Hepatocyte (in vitro differentiated cells): ENCODE measurements around the gene AAK1. TPM values are rescaled to one million over a fixed set of nuclear protein-coding genes. Genes with fewer than 3 reads are reported as not detected.
"Not testable (repeated sequence)": the region's sequence is repeated elsewhere in the genome, so short reads cannot be mapped to it uniquely, and the experiment has no call there.

Experiments used
- DNase-seq: peaks from one replicate; pipeline ENCODE4 v3.0.0-alpha.2; 2016; ENCODE audit warnings: low spot score
- H2AFZ ChIP-seq: fragments of 200-600 bp; sonication (generic); 2 replicates; pipeline ENCODE4 v1.6.0; 2016; ENCODE audit warnings: antibody characterized with exemption, mild to moderate bottlenecking
- H3K27ac ChIP-seq: fragments of 200-600 bp; sonication (generic); 2 replicates; pipeline ENCODE4 v1.5.1; 2016; ENCODE audit warnings: mild to moderate bottlenecking
- H3K27me3 ChIP-seq: fragments of 200-600 bp; sonication (generic); 2 replicates; pipeline ENCODE4 v1.6.1; 2016
- H3K36me3 ChIP-seq: fragments of 200-600 bp; sonication (generic); replicated peaks from 2 replicates; pipeline ENCODE4 v1.5.1; 2016; ENCODE audit warnings: low read depth; ENCODE audit not compliant: insufficient read depth
- H3K4me1 ChIP-seq: fragments of 200-600 bp; sonication (generic); 2 replicates; pipeline ENCODE4 v1.5.1; 2016; ENCODE audit warnings: mild to moderate bottlenecking, moderate library complexity; ENCODE audit not compliant: insufficient read depth
- H3K4me2 ChIP-seq: fragments of 200-600 bp; sonication (generic); 2 replicates; pipeline ENCODE4 v1.6.0; 2016
- H3K4me3 ChIP-seq: fragments of 200-600 bp; sonication (generic); 2 replicates; pipeline ENCODE4 v1.5.1; 2016; ENCODE audit warnings: mild to moderate bottlenecking
- H3K79me2 ChIP-seq: fragments of 200-600 bp; sonication (generic); 2 replicates; pipeline ENCODE4 v1.6.0; 2017; ENCODE audit warnings: mild to moderate bottlenecking
- H3K9me2 ChIP-seq: fragments of 200-600 bp; sonication (generic); replicated peaks from 2 replicates; pipeline ENCODE4 v1.6.0; 2017; ENCODE audit warnings: mild to moderate bottlenecking; ENCODE audit not compliant: insufficient read depth
- H3K9me3 ChIP-seq: fragments of 200-600 bp; sonication (generic); 2 replicates; pipeline ENCODE4 v1.5.1; 2016; ENCODE audit warnings: low read depth, mild to moderate bottlenecking
- H4K20me1 ChIP-seq: fragments of 200-600 bp; sonication (generic); 2 replicates; pipeline ENCODE4 v1.6.0; 2016; ENCODE audit warnings: mild to moderate bottlenecking; ENCODE audit not compliant: insufficient read depth, poor library complexity, severe bottlenecking
- EZH2 ChIP-seq: fragments of 200-600 bp; sonication (generic); IDR thresholded peaks from 2 replicates; pipeline ENCODE4 v1.6.1; 2016; ENCODE audit warnings: antibody characterized with exemption, mild to moderate bottlenecking, borderline replicate concordance
- EZH2phosphoT487 ChIP-seq: fragments of 200-600 bp; sonication (generic); IDR thresholded peaks from one replicate; pipeline ENCODE4 v1.6.1; 2018; ENCODE audit warnings: antibody characterized with exemption, mild to moderate bottlenecking, low read depth, moderate library complexity; ENCODE audit not compliant: unreplicated experiment, severe bottlenecking
- WGBS: methylation state at CpG from one replicate; pipeline ENCODE4 v1.1.6; 2016; ENCODE audit warnings: low lambda C conversion rate; ENCODE audit errors: missing lambda C conversion rate; 5-methylcytosine and 5-hydroxymethylcytosine counted together
- polyA plus RNA-seq: library from polyadenylated mRNA; unstranded; fragments of >200 nt; fragmentation: Nextera tagmentation; extraction: Ambion mirVana; gene quantifications from 2 replicates; pipeline ENCODE4 v1.2.1, GENCODE V29; 2016
- total RNA-seq: library from RNA; depleted of rRNA; stranded (reverse); fragments of >200 nt; gene quantifications from 2 replicates; pipeline ENCODE4 v1.2.3, GENCODE V29; 2014
- TF ChIP-seq, protein P1 (sequence below): fragments of 200-600 bp; sonication (generic); IDR thresholded peaks from 2 replicates; pipeline ENCODE4 v1.5.1; 2016; ENCODE audit warnings: antibody characterized with exemption, mild to moderate bottlenecking; ENCODE audit not compliant: poor library complexity

AAK1 gene
- total and polyA plus RNA-seq, 2 experiments from 2014 or later = 30.1 to 30.8 TPM

DNA sequence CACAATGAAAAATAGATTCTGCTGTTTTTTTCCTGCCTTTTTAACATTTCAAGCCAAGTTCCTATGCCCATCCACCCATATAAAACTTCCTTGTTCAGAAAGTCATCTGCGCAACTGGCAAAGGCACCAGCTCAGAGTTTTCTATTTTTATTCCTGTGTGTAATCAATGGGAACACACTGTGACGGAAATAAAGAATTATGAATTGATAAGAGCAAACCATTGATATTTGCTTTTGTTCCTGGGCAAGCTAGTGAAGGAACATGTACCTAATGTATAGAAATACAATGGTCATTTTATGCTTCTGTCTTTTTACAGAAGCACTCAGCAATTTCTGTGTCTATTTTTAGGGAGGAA lies 30.8 kb upstream of the AAK1 start:
- Histone ChIP-seq H3K27me3 (no peaks in the 10 kb centered on the region), H3K36me3 (no peaks in the 10 kb centered on the region), H3K9me2 (no peaks in the 10 kb centered on the region), H3K4me2 (peak overlapping the region; percentile 23), H3K9me3 (no peaks in the 10 kb centered on the region), H3K4me3 (no peak overlapping the region), H2AFZ (no peak overlapping the region), H4K20me1 (no peaks in the 10 kb centered on the region), H3K4me1 (peaks cover 7% of the 10 kb centered on the region), H3K27ac (peak overlapping the region; percentile 77), H3K79me2 (no peaks in the 10 kb centered on the region)
- WGBS = 84% methylated on average over 2 of the region's 2 CpGs
- no peak for DNase-seq
- no peak for TF ChIP-seq EZH2
- TF ChIP-seq EZH2phosphoT487 = no peak
- TF ChIP-seq, protein P1, sequence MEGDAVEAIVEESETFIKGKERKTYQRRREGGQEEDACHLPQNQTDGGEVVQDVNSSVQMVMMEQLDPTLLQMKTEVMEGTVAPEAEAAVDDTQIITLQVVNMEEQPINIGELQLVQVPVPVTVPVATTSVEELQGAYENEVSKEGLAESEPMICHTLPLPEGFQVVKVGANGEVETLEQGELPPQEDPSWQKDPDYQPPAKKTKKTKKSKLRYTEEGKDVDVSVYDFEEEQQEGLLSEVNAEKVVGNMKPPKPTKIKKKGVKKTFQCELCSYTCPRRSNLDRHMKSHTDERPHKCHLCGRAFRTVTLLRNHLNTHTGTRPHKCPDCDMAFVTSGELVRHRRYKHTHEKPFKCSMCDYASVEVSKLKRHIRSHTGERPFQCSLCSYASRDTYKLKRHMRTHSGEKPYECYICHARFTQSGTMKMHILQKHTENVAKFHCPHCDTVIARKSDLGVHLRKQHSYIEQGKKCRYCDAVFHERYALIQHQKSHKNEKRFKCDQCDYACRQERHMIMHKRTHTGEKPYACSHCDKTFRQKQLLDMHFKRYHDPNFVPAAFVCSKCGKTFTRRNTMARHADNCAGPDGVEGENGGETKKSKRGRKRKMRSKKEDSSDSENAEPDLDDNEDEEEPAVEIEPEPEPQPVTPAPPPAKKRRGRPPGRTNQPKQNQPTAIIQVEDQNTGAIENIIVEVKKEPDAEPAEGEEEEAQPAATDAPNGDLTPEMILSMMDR = no peak

- not testable (repeated sequence) for H3K4me1 ChIP-seq, H3K36me3 ChIP-seq, H3K27me3 ChIP-seq, H2AFZ ChIP-seq, H3K4me2 ChIP-seq, H4K20me1 ChIP-seq, H3K4me3 ChIP-seq, DNase-seq, H3K79me2 ChIP-seq, H3K9me2 ChIP-seq, H3K27ac ChIP-seq, H3K9me3 ChIP-seq
- 96% methylated on average over 3 of the region's 3 CpGs for WGBS
These were observed 29.6 kb upstream of the AAK1 start for GRCh38 chr2:69673098-69673497.

DNA sequence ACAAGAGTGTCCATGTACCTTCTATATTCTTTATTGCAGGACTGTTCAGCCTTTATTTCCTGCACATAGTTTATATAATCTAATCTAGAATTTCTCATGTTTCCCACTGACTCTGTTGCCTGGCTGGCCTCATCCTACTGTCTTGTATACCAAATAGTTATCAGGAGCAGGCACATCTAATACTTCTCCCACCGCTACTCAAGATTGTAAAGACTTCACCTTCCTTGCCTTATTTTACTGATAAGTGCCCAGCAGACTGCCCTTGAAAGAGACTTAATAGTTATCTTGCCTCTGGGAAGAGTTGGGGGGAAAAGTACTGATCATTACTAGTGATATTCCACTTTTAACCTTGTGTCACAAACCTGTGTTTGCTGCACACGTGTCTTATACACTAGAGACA lies 26.1 kb upstream of the AAK1 start:
- no peak for DNase-seq
- WGBS = 67% methylated on average over 2 of the region's 2 CpGs
- no peaks in the 10 kb centered on the region for H4K20me1 ChIP-seq
- TF ChIP-seq, protein P1 = no peak
- TF ChIP-seq EZH2phosphoT487 = no peak
- no peak for TF ChIP-seq EZH2
- no peaks in the 10 kb centered on the region for H3K9me2 ChIP-seq
- H3K4me3 ChIP-seq = no peak overlapping the region
- H3K4me2 ChIP-seq = no peak overlapping the region
- no peak overlapping the region for H2AFZ ChIP-seq
- no peaks in the 10 kb centered on the region for H3K79me2 ChIP-seq
- H3K36me3 ChIP-seq = no peaks in the 10 kb centered on the region
- no peaks in the 10 kb centered on the region for H3K9me3 ChIP-seq
- H3K27me3 ChIP-seq = no peaks in the 10 kb centered on the region
- no peaks in the 10 kb centered on the region for H3K4me1 ChIP-seq
- no peak overlapping the region for H3K27ac ChIP-seq

GRCh38 chr2:69668598-69668997 lies 25.1 kb upstream of the AAK1 start:
- no peak overlapping the region for H3K4me2 ChIP-seq
- no peak for TF ChIP-seq EZH2
- TF ChIP-seq, protein P1 = no peak
- TF ChIP-seq EZH2phosphoT487 = no peak
- no peaks in the 10 kb centered on the region for H3K9me2 ChIP-seq
- H3K4me1 ChIP-seq = no peaks in the 10 kb centered on the region
- WGBS = 94% methylated on average over 5 of the region's 5 CpGs
- H3K27me3 ChIP-seq = no peaks in the 10 kb centered on the region
- peak overlapping the region; percentile 69 for H3K27ac ChIP-seq
- H3K9me3 ChIP-seq = no peaks in the 10 kb centered on the region
- no peaks in the 10 kb centered on the region for H3K79me2 ChIP-seq
- no peak for DNase-seq
- H3K4me3 ChIP-seq = no peak overlapping the region
- H2AFZ ChIP-seq = no peak overlapping the region
- no peaks in the 10 kb centered on the region for H4K20me1 ChIP-seq
- no peaks in the 10 kb centered on the region for H3K36me3 ChIP-seq
